Measurements from ENCODE around the gene CCL16.
"Not testable (repeated sequence)": the region's sequence is repeated elsewhere in the genome, so short reads cannot be mapped to it uniquely, and the experiment has no call there.

CCL16 gene

GRCh38 chr17:35981246-35981645 lies at the start of gene CCL16:
CCL16 (minus strand) TSS chr17:35981497; CDS start chr17:35981420, 77 bp downstream.
- DNase-seq (ENCODE audit: low read depth in 2 of 2), result no peak

GRCh38 chr17:36030956-36031355 lies 49.7 kb upstream of the CCL16 start:
- DNase-seq (ENCODE audit: low read depth in 2 of 2), result no peak

- no peak for DNase-seq (ENCODE audit: low read depth in 2 of 2)
Measured at GRCh38 chr17:36027761-36028160, 46.5 kb upstream of the CCL16 start.

- no peak for DNase-seq (ENCODE audit: low read depth in 2 of 2)
Measured at GRCh38 chr17:36024106-36024869, 43.0 kb upstream of the CCL16 start.

- DNase-seq (ENCODE audit: low read depth in 2 of 2), result no peak
Measured at GRCh38 chr17:36019423-36019822, 38.1 kb upstream of the CCL16 start.

- no peak for DNase-seq (ENCODE audit: low read depth in 2 of 2)
Measured at GRCh38 chr17:36017799-36018198, 36.5 kb upstream of the CCL16 start, which contains the start of gene CCL23. CCL23 (minus strand) TSS chr17:36017972; CDS start chr17:36017897, 75 bp downstream.

- DNase-seq (ENCODE audit: low read depth in 2 of 2), result no peak
Measured at GRCh38 chr17:36016555-36016954, 35.3 kb upstream of the CCL16 start.

- not testable (repeated sequence) for DNase-seq (ENCODE audit: low read depth in 2 of 2)
Measured at GRCh38 chr17:36015895-36016294, 34.6 kb upstream of the CCL16 start.

GRCh38 chr17:36014946-36015345 lies 33.6 kb upstream of the CCL16 start:
- no peak for DNase-seq (ENCODE audit: low read depth in 2 of 2)

GRCh38 chr17:36011201-36011600 lies 29.9 kb upstream of the CCL16 start:
- no peak for DNase-seq (ENCODE audit: low read depth in 2 of 2)

GRCh38 chr17:36008998-36009665 lies 27.8 kb upstream of the CCL16 start:
- DNase-seq (ENCODE audit: low read depth in 2 of 2), result peak in 1 of 2 donors; percentile 2

GRCh38 chr17:36004594-36005108 lies 23.4 kb upstream of the CCL16 start:
- no peak for DNase-seq (ENCODE audit: low read depth in 2 of 2)

GRCh38 chr17:36002631-36003030 lies 21.3 kb upstream of the CCL16 start:
- no peak for DNase-seq (ENCODE audit: low read depth in 2 of 2)

- no peak for DNase-seq (ENCODE audit: low read depth in 2 of 2)
Measured at GRCh38 chr17:36001862-36002603, 20.7 kb upstream of the CCL16 start.

GRCh38 chr17:36001110-36001771 lies 19.9 kb upstream of the CCL16 start, which contains the start of gene CCL15:
CCL15 (minus strand) TSS chr17:36001553; CDS start chr17:36001492, 61 bp downstream.
- no peak for DNase-seq (ENCODE audit: low read depth in 2 of 2)

GRCh38 chr17:36000732-36001109 lies 19.4 kb upstream of the CCL16 start:
- no peak for DNase-seq (ENCODE audit: low read depth in 2 of 2)

- DNase-seq (ENCODE audit: low read depth in 2 of 2), result no peak
Measured at GRCh38 chr17:35998756-35999155, 17.5 kb upstream of the CCL16 start.

GRCh38 chr17:35998018-35998545 lies 16.8 kb upstream of the CCL16 start:
- no peak for DNase-seq (ENCODE audit: low read depth in 2 of 2)

- not testable (repeated sequence) for DNase-seq (ENCODE audit: low read depth in 2 of 2)
Measured at GRCh38 chr17:35995346-35995745, 14.0 kb upstream of the CCL16 start.

- no peak for DNase-seq (ENCODE audit: low read depth in 2 of 2)
Measured at GRCh38 chr17:35991075-35991474, 9.8 kb upstream of the CCL16 start.

GRCh38 chr17:35988164-35988563 lies 6.9 kb upstream of the CCL16 start:
- DNase-seq (ENCODE audit: low read depth in 2 of 2), result no peak
